ENCODE data around the gene GNB1L. TPM values are rescaled to one million over a fixed set of nuclear protein-coding genes. Genes with fewer than 3 reads are reported as not detected.

GNB1L gene
- polyA plus RNA-seq, 1 donor from 2014 or later, result 16.5 TPM

- TF ChIP-seq, protein P1, sequence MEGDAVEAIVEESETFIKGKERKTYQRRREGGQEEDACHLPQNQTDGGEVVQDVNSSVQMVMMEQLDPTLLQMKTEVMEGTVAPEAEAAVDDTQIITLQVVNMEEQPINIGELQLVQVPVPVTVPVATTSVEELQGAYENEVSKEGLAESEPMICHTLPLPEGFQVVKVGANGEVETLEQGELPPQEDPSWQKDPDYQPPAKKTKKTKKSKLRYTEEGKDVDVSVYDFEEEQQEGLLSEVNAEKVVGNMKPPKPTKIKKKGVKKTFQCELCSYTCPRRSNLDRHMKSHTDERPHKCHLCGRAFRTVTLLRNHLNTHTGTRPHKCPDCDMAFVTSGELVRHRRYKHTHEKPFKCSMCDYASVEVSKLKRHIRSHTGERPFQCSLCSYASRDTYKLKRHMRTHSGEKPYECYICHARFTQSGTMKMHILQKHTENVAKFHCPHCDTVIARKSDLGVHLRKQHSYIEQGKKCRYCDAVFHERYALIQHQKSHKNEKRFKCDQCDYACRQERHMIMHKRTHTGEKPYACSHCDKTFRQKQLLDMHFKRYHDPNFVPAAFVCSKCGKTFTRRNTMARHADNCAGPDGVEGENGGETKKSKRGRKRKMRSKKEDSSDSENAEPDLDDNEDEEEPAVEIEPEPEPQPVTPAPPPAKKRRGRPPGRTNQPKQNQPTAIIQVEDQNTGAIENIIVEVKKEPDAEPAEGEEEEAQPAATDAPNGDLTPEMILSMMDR (IDR thresholded peaks at IDR 0.05; ENCODE audit: poor library complexity, severe bottlenecking), result no peak
- no peak for TF ChIP-seq REST (IDR thresholded peaks at IDR 0.05; ENCODE audit: borderline replicate concordance)
- TF ChIP-seq EZH2 (IDR thresholded peaks at IDR 0.05; ENCODE audit: borderline replicate concordance, insufficient read depth, low read length, poor library complexity, severe bottlenecking), result no peak
- TF ChIP-seq SMC3 (conservative IDR thresholded peaks at IDR 0.05; ENCODE audit: poor library complexity), result no peak
- no peak for TF ChIP-seq RAD21 (conservative IDR thresholded peaks at IDR 0.05)
- no peak for TF ChIP-seq EP300 (conservative IDR thresholded peaks at IDR 0.05; ENCODE audit: poor library complexity, severe bottlenecking)
- no peak for TF ChIP-seq TAF1 (IDR thresholded peaks at IDR 0.05; ENCODE audit: low read depth)
- no peak for TF ChIP-seq POLR2AphosphoS5 (IDR thresholded peaks at IDR 0.05)
- no peak for TF ChIP-seq MXI1 (conservative IDR thresholded peaks at IDR 0.05; ENCODE audit: poor library complexity, severe bottlenecking)
- H3K9me2 ChIP-seq (ENCODE audit: insufficient read depth, low read length), result no peaks in the 10 kb centered on the region
- no peaks in the 10 kb centered on the region for H3K79me2 ChIP-seq (replicated peaks; ENCODE audit: insufficient read depth, low read length)
- no peak overlapping the region for H3K9ac ChIP-seq (ENCODE audit: low read length)
- no peak overlapping the region for H3K27ac ChIP-seq (ENCODE audit: low read length)
- no peaks in the 10 kb centered on the region for H3K9me3 ChIP-seq (ENCODE audit: low read length)
- no peak overlapping the region for H2AFZ ChIP-seq (ENCODE audit: low read depth, low read length)
- H4K20me1 ChIP-seq (ENCODE audit: insufficient read depth), result no peaks in the 10 kb centered on the region
- no peaks in the 10 kb centered on the region for H3K27me3 ChIP-seq (ENCODE audit: insufficient read depth, low read depth, low read length)
- H3K36me3 ChIP-seq (ENCODE audit: insufficient read depth, low read length), result no peaks in the 10 kb centered on the region
- no peak overlapping the region for H3K4me3 ChIP-seq (ENCODE audit: low read length)
- H3K4me2 ChIP-seq (ENCODE audit: low read length), result no peak overlapping the region
- no peaks in the 10 kb centered on the region for H3F3A ChIP-seq (ENCODE audit: insufficient read depth, low read length, poor library complexity, severe bottlenecking)
Observed at GRCh38 chr22:19862619-19863246, 8.1 kb upstream of the GNB1L start.

DNA sequence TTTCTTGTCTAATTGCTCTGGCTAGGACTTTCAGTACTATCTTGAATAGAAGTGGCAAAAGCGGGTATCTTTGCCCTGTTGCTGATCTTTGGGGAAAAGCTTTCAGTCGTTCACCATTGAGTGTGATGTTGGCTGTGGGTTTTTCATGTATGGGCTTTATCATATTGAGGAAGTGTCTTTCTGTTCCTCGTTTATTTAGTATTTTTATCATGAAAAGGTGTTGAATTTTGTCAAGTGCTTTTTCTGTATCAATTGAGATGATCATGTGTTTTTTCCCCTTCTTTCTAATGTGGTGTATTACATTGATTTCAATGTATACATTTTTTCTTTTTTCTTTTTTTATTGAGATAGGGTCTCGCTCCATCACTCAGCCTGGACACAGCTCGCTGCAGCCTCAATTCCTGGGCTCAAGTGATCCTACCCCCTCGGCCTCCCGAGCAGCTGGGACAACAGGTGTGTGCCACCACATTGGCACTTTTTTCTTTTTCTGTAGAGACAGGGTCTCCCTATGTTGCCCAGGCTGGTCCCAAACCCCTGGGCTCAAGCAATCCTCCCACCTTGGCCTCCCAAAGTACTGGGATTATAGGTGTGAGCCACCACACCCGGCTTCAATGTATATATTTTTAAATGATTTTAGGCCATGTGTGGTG, 5.3 kb upstream of the GNB1L start:
- H3K4me3 ChIP-seq (ENCODE audit: low read length), result no peak overlapping the region
- H3K79me2 ChIP-seq (replicated peaks; ENCODE audit: insufficient read depth, low read length), result peaks cover 8% of the 10 kb centered on the region
- no peaks in the 10 kb centered on the region for H3K9me2 ChIP-seq (ENCODE audit: insufficient read depth, low read length)
- no peaks in the 10 kb centered on the region for H4K20me1 ChIP-seq (ENCODE audit: insufficient read depth)
- no peak overlapping the region for H2AFZ ChIP-seq (ENCODE audit: low read depth, low read length)
- H3F3A ChIP-seq (ENCODE audit: insufficient read depth, low read length, poor library complexity, severe bottlenecking), result no peaks in the 10 kb centered on the region
- no peak overlapping the region for H3K4me2 ChIP-seq (ENCODE audit: low read length)
- no peak overlapping the region for H3K27ac ChIP-seq (ENCODE audit: low read length)
- H3K9ac ChIP-seq (ENCODE audit: low read length), result no peak overlapping the region
- TF ChIP-seq EZH2 (IDR thresholded peaks at IDR 0.05; ENCODE audit: borderline replicate concordance, insufficient read depth, low read length, poor library complexity, severe bottlenecking), result no peak
- no peak for TF ChIP-seq EP300 (conservative IDR thresholded peaks at IDR 0.05; ENCODE audit: poor library complexity, severe bottlenecking)
- TF ChIP-seq RAD21 (conservative IDR thresholded peaks at IDR 0.05), result no peak
- TF ChIP-seq SMC3 (conservative IDR thresholded peaks at IDR 0.05; ENCODE audit: poor library complexity), result no peak
- TF ChIP-seq TAF1 (IDR thresholded peaks at IDR 0.05; ENCODE audit: low read depth), result no peak
- TF ChIP-seq MXI1 (conservative IDR thresholded peaks at IDR 0.05; ENCODE audit: poor library complexity, severe bottlenecking), result no peak
- TF ChIP-seq, protein P1 (IDR thresholded peaks at IDR 0.05; ENCODE audit: poor library complexity, severe bottlenecking), result no peak
- no peak for TF ChIP-seq POLR2AphosphoS5 (IDR thresholded peaks at IDR 0.05)
- no peak for TF ChIP-seq REST (IDR thresholded peaks at IDR 0.05; ENCODE audit: borderline replicate concordance)
- no peaks in the 10 kb centered on the region for H3K9me3 ChIP-seq (ENCODE audit: low read length)
- no peaks in the 10 kb centered on the region for H3K36me3 ChIP-seq (ENCODE audit: insufficient read depth, low read length)
- no peaks in the 10 kb centered on the region for H3K27me3 ChIP-seq (ENCODE audit: insufficient read depth, low read depth, low read length)
